K562 (cell line): ENCODE measurements around the gene BNIP5. TPM values are rescaled to one million over a fixed set of nuclear protein-coding genes. Genes with fewer than 3 reads are reported as not detected.
A peak's percentile ranks its signal among the peaks of the same experiment; 100 is the strongest.

ENCODE experiments used
- AFF4 ChIP-seq: sonication (generic); formaldehyde crosslinking; IDR thresholded peaks from 2 replicates; pipeline ENCODE4 v1.8.0; 2023; ENCODE audit warnings: mild to moderate bottlenecking, missing genetic modification reagents
- E2F5 ChIP-seq: sonication (generic); formaldehyde crosslinking; IDR thresholded peaks from 2 replicates; pipeline ENCODE4 v1.8.0; 2022; ENCODE audit warnings: mild to moderate bottlenecking, missing genetic modification reagents
- FUS ChIP-seq: fragments of 200-400 bp; formaldehyde crosslinking; optimal IDR thresholded peaks from 2 replicates; pipeline ENCODE3; 2017; ENCODE audit warnings: low read depth, low read length
- GABPB1 ChIP-seq: sonication (generic); formaldehyde crosslinking; IDR thresholded peaks from 2 replicates; pipeline ENCODE4 v1.8.0; 2022; ENCODE audit warnings: mild to moderate bottlenecking, missing genetic modification reagents
- HCFC1 ChIP-seq: IDR thresholded peaks from 2 replicates; pipeline ENCODE4 v1.6.1; 2012; ENCODE audit warnings: low read depth, low read length, improper control_type of control experiment
- KLF16 ChIP-seq: IDR thresholded peaks from 2 replicates; pipeline ENCODE4 v1.6.1; 2016; ENCODE audit warnings: antibody characterized with exemption
- MCM7 ChIP-seq, 2 experiments: fragments of 450-650 bp; IDR thresholded peaks; 2 replicates each; pipeline ENCODE4 v1.6.1; 2016 to 2018
- NFYB ChIP-seq: IDR thresholded peaks from 2 replicates; pipeline ENCODE4 v1.6.1; 2011; ENCODE audit warnings: mild to moderate bottlenecking, moderate library complexity; ENCODE audit not compliant: insufficient read length; ENCODE audit errors: extremely low read depth
- POLR3A ChIP-seq: IDR thresholded peaks from 2 replicates; pipeline ENCODE4 v1.6.1; 2011; ENCODE audit warnings: borderline replicate concordance, mild to moderate bottlenecking, moderate library complexity; ENCODE audit not compliant: insufficient read length, insufficient read depth; ENCODE audit errors: extremely low read depth
- PPARD ChIP-seq: fragments of 250-450 bp; sonication (Bioruptor Pico); IDR thresholded peaks from 2 replicates; pipeline ENCODE4 v1.8.0; 2022; ENCODE audit warnings: inconsistent platforms, mild to moderate bottlenecking, moderate library complexity
- RERE ChIP-seq: sonication (generic); formaldehyde crosslinking; IDR thresholded peaks from 2 replicates; pipeline ENCODE4 v1.8.0; 2023; ENCODE audit warnings: missing genetic modification reagents, mild to moderate bottlenecking, borderline replicate concordance
- SRSF3 ChIP-seq: fragments of 200-400 bp; formaldehyde crosslinking; IDR thresholded peaks from 2 replicates; pipeline ENCODE4 v1.6.1; 2016; ENCODE audit warnings: mild to moderate bottlenecking, low read length, moderate library complexity; ENCODE audit not compliant: insufficient read depth
- TARDBP ChIP-seq: fragments of 450-650 bp; IDR thresholded peaks from 2 replicates; pipeline ENCODE4 v1.6.1; 2016
- ZNF316 ChIP-seq: fragments of 450-650 bp; IDR thresholded peaks from 2 replicates; pipeline ENCODE4 v1.6.1; 2016
- ZNF764 ChIP-seq: fragments of 250-450 bp; sonication (Bioruptor Pico); IDR thresholded peaks from 2 replicates; pipeline ENCODE4 v1.4.0; 2020; ENCODE audit warnings: low read depth, mild to moderate bottlenecking, moderate library complexity
- polyA plus RNA-seq, 8 experiments: library from polyadenylated mRNA; depleted of rRNA in 4 of 8; stranded (reverse) in 5 of 8; unstranded in 3 of 8; fragments of >200 nt; fragmentation: Nextera tagmentation in 2 of 8; fragmentation: Illumina TruSeq in 1 of 8; extraction: Ambion mirVana in 2 of 8; extraction: Trizol in 1 of 8; gene quantifications; 2 replicates each; pipeline versions ENCODE4 v1.2.1 to v1.2.3, GENCODE V29; 2011 to 2014; ENCODE audit warnings: inconsistent platforms in 1 of 8, missing spikeins in 1 of 8
- total RNA-seq, 7 experiments: library from RNA; depleted of rRNA in 6 of 7; stranded (reverse); fragments of >200 nt in 6 of 7; fragmentation: Illumina TruSeq in 2 of 7; extraction: Trizol in 2 of 7; gene quantifications; 2 replicates each; pipeline versions ENCODE4 v1.2.1 to v1.2.3, GENCODE V29; 2011 to 2021; ENCODE audit warnings: low replicate concordance in 1 of 7

BNIP5 gene
- total and polyA plus RNA-seq, 9 of the 15 experiments (the other 6 are each of a cell fraction or from before 2014, with no cell fraction given) = not detected

GRCh38 chr6:36340618-36341454 lies 4.1 kb upstream of the BNIP5 start (continued):
- TF ChIP-seq NFYB (no peak), HCFC1 (peak; percentile 50), PPARD (CRISPR knock-in tag) (no peak), SRSF3 (no peak), POLR3A (no peak), MCM7 (IDR thresholded peaks at IDR 0.05) (no peak), GABPB1 (CRISPR knock-in tag) (no peak), FUS (no peak), KLF16 (peak; percentile 44), AFF4 (CRISPR knock-in tag) (no peak), ZNF316 (no peak), ZNF764 (peak; percentile 97), E2F5 (CRISPR knock-in tag) (no peak), RERE (CRISPR knock-in tag) (no peak), TARDBP (peak; percentile 44; the same call in 1 of the 2 replicates)
